ENCODE data around the gene RABGAP1L. TPM values are rescaled to one million over a fixed set of nuclear protein-coding genes. Genes with fewer than 3 reads are reported as not detected.

The RABGAP1L gene
- total RNA-seq, 2 donors from 2014 or later = 37.9 to 59.8 TPM

GRCh38 chr1:174858301-174858700, 699.0 kb downstream of the RABGAP1L start:
- Histone ChIP-seq H3K27me3 (replicated peaks; ENCODE audit: insufficient read depth) (no peaks in the 10 kb centered on the region), H3K9me3 (no peaks in the 10 kb centered on the region), H3K36me3 (no peaks in the 10 kb centered on the region), H3K4me1 (ENCODE audit: control insufficient read depth in 1 of 2, low read depth in 2 of 2) (no peaks in the 10 kb centered on the region), H3K27ac (no peak overlapping the region), H3K4me3 (no peak overlapping the region)
- TF ChIP-seq CTCF (IDR thresholded peaks at IDR 0.05) = no peak
- ATAC-seq (ENCODE audit: insufficient number of reproducible peaks, low FRiP score, low read depth) (no peak), DNase-seq (ENCODE audit: low spot score) (no peak)

GRCh38 chr1:174870319-174870718, 711.0 kb downstream of the RABGAP1L start:
- Histone ChIP-seq H3K4me1 (ENCODE audit: control insufficient read depth in 1 of 2, low read depth in 2 of 2) (no peaks in the 10 kb centered on the region), H3K36me3 (no peaks in the 10 kb centered on the region), H3K4me3 (no peak overlapping the region), H3K9me3 (no peaks in the 10 kb centered on the region), H3K27me3 (replicated peaks; ENCODE audit: insufficient read depth) (no peaks in the 10 kb centered on the region), H3K27ac (no peak overlapping the region)
- ATAC-seq (ENCODE audit: insufficient number of reproducible peaks, low FRiP score, low read depth) (no peak), DNase-seq (ENCODE audit: low spot score) (no peak)
- no peak for TF ChIP-seq CTCF (IDR thresholded peaks at IDR 0.05)

GRCh38 chr1:174871886-174872285, 712.6 kb downstream of the RABGAP1L start:
- Histone ChIP-seq H3K4me1 (ENCODE audit: control insufficient read depth in 1 of 2, low read depth in 2 of 2) (no peaks in the 10 kb centered on the region), H3K9me3 (no peaks in the 10 kb centered on the region), H3K36me3 (no peaks in the 10 kb centered on the region), H3K27ac (no peak overlapping the region), H3K27me3 (replicated peaks; ENCODE audit: insufficient read depth) (no peaks in the 10 kb centered on the region), H3K4me3 (no peak overlapping the region)
- TF ChIP-seq CTCF (IDR thresholded peaks at IDR 0.05) = no peak
- no peak for ATAC-seq (ENCODE audit: insufficient number of reproducible peaks, low FRiP score, low read depth)
- no peak for DNase-seq (ENCODE audit: low spot score)

- Histone ChIP-seq H3K9me3 (no peaks in the 10 kb centered on the region), H3K36me3 (no peaks in the 10 kb centered on the region), H3K27me3 (replicated peaks; ENCODE audit: insufficient read depth) (no peaks in the 10 kb centered on the region), H3K4me3 (no peak overlapping the region), H3K4me1 (ENCODE audit: control insufficient read depth in 1 of 2, low read depth in 2 of 2) (no peaks in the 10 kb centered on the region), H3K27ac (no peak overlapping the region)
- DNase-seq (ENCODE audit: low spot score) = no peak
- ATAC-seq (ENCODE audit: insufficient number of reproducible peaks, low FRiP score, low read depth) = no peak
- no peak for TF ChIP-seq CTCF (IDR thresholded peaks at IDR 0.05)
These were observed 713.3 kb downstream of the RABGAP1L start for GRCh38 chr1:174872615-174873058.

GRCh38 chr1:174874331-174875053, 715.2 kb downstream of the RABGAP1L start:
- no peak for TF ChIP-seq CTCF (IDR thresholded peaks at IDR 0.05)
- Histone ChIP-seq H3K9me3 (no peaks in the 10 kb centered on the region), H3K27me3 (replicated peaks; ENCODE audit: insufficient read depth) (no peaks in the 10 kb centered on the region), H3K36me3 (no peaks in the 10 kb centered on the region), H3K4me1 (ENCODE audit: control insufficient read depth in 1 of 2, low read depth in 2 of 2) (no peaks in the 10 kb centered on the region), H3K4me3 (peak overlapping the region; percentile 47), H3K27ac (no peak overlapping the region)
- DNase-seq (ENCODE audit: low spot score) (no peak), ATAC-seq (ENCODE audit: insufficient number of reproducible peaks, low FRiP score, low read depth) (no peak)

All from thoracic aorta (tissue), 2 donors.